B cell (primary cell): ENCODE results near the gene CELF4. TPM values are rescaled to one million over a fixed set of nuclear protein-coding genes. Genes with fewer than 3 reads are reported as not detected.

Source experiments
- ATAC-seq: fragments of 200-7000 bp; cut with Tn5 transposase; one replicate; pipeline ENCODE4 v1.10.0; 2021; ENCODE audit warnings: low read depth, mild to moderate bottlenecking, moderate number of reproducible peaks, moderate library complexity
- CTCF ChIA-PET: fragments of 350-600 bp; sonication (Branson Sonifier 250); formaldehyde crosslinking; loops from one replicate; lab custom pipeline; 2021; ENCODE audit warnings: antibody characterized with exemption, inconsistent platforms; lab: Charles Lee
- POLR2A ChIA-PET: fragments of 350-600 bp; sonication (Branson Sonifier 250); formaldehyde crosslinking; loops from one replicate; lab custom pipeline; 2021; ENCODE audit warnings: antibody characterized with exemption; lab: Charles Lee
- DNase-seq: peaks from one replicate; pipeline ENCODE4 v3.0.0; 2013
- H2AFZ ChIP-seq: 2 replicates; pipeline ENCODE4 v1.6.1; 2012; ENCODE audit warnings: mild to moderate bottlenecking, low read depth, low read length; ENCODE audit not compliant: insufficient read depth, poor library complexity, severe bottlenecking
- H3K27ac ChIP-seq, 2 donors: 1 replicate in 1 of 2; 2 replicates in 1 of 2; pipeline ENCODE4 v1.5.1; 2012 to 2013; ENCODE audit warnings: low read length in 2 of 2, mild to moderate bottlenecking in 2 of 2, moderate library complexity in 1 of 2
- H3K27me3 ChIP-seq, 4 experiments: fragments of 200-600 bp in 1 of 4; sonication (generic) in 1 of 4; replicated peaks in 1 of 4; 1 replicate in 2 of 4; 2 replicates in 2 of 4; pipeline versions ENCODE4 v1.6.1 to v1.7.0; 2013 to 2016; ENCODE audit warnings: low read length in 3 of 4, mild to moderate bottlenecking in 2 of 4, mixed read lengths in 1 of 4, moderate library complexity in 1 of 4; ENCODE audit not compliant: insufficient read depth in 4 of 4, control insufficient read depth in 3 of 4; ENCODE audit errors: control extremely low read depth in 1 of 4
- H3K36me3 ChIP-seq, 2 experiments: replicated peaks in 1 of 2; 1 replicate in 1 of 2; 2 replicates in 1 of 2; pipeline versions ENCODE4 v1.6.1 to v1.7.1; 2013; ENCODE audit warnings: low read length in 1 of 2; ENCODE audit not compliant: insufficient read depth in 2 of 2, control insufficient read depth in 1 of 2; ENCODE audit errors: control extremely low read depth in 1 of 2, extremely low read depth in 1 of 2
- H3K4me1 ChIP-seq, 2 donors: fragments of 200-600 bp in 1 of 2; sonication (generic) in 1 of 2; 1 replicate in 1 of 2; 2 replicates in 1 of 2; pipeline versions ENCODE4 v1.5.1 to v1.6.1; 2013 to 2017; ENCODE audit warnings: low read length in 2 of 2; ENCODE audit not compliant: control insufficient read depth in 2 of 2, insufficient read depth in 2 of 2
- H3K4me2 ChIP-seq: replicated peaks from 2 replicates; pipeline ENCODE3; 2012; ENCODE audit warnings: mild to moderate bottlenecking, low read depth, low read length; ENCODE audit not compliant: poor library complexity, severe bottlenecking
- H3K4me3 ChIP-seq, 5 experiments: fragments of 200-600 bp in 1 of 5; sonication (generic) in 1 of 5; 1 replicate in 3 of 5; 2 replicates in 2 of 5; pipeline versions ENCODE4 v1.5.1 to v1.7.0; 2011 to 2016; ENCODE audit warnings: low read length in 4 of 5, mild to moderate bottlenecking in 4 of 5, low read depth in 2 of 5, control low read depth in 1 of 5, moderate library complexity in 1 of 5; ENCODE audit not compliant: insufficient read depth in 1 of 5; ENCODE audit errors: control extremely low read depth in 1 of 5, extremely low read depth in 1 of 5
- H3K79me2 ChIP-seq: fragments of 200-600 bp; sonication (generic); one replicate; pipeline ENCODE4 v1.6.0; 2016; ENCODE audit warnings: low read length; ENCODE audit not compliant: control insufficient read depth, insufficient read depth
- H3K9ac ChIP-seq: fragments of 200-600 bp; sonication (generic); 2 replicates; pipeline ENCODE4 v1.6.1; 2017; ENCODE audit warnings: mild to moderate bottlenecking, low read length, moderate library complexity
- H3K9me3 ChIP-seq, 3 donors: one replicate each; pipeline versions ENCODE4 v1.6.1 to v1.7.1; 2013; ENCODE audit warnings: low read length in 2 of 3; ENCODE audit not compliant: control insufficient read depth in 2 of 3, insufficient read depth in 1 of 3; ENCODE audit errors: control extremely low read depth in 1 of 3
- H4K20me1 ChIP-seq: 2 replicates; pipeline ENCODE4 v1.6.0; 2012; ENCODE audit warnings: mild to moderate bottlenecking, low read length; ENCODE audit not compliant: insufficient read depth, control insufficient read depth, poor library complexity, severe bottlenecking
- H3K27ac Mint-ChIP-seq: one replicate; pipeline ENCODE4 v1.8.0; 2021; ENCODE audit warnings: mixed read lengths
- H3K27me3 Mint-ChIP-seq: one replicate; pipeline ENCODE4 v1.8.0; 2021; ENCODE audit warnings: mixed read lengths
- H3K4me1 Mint-ChIP-seq: one replicate; pipeline ENCODE4 v1.8.0; 2021; ENCODE audit warnings: mixed read lengths
- H3K4me3 Mint-ChIP-seq: one replicate; pipeline ENCODE4 v1.8.0; 2021; ENCODE audit warnings: mixed read lengths
- H3K9me3 Mint-ChIP-seq: one replicate; pipeline ENCODE4 v1.8.0; 2022; ENCODE audit warnings: mixed read lengths; ENCODE audit not compliant: insufficient read depth
- EZH2 ChIP-seq: IDR thresholded peaks from 2 replicates; pipeline ENCODE4 v1.6.1; 2012; ENCODE audit warnings: borderline replicate concordance, low read depth, mild to moderate bottlenecking, moderate library complexity, low read length; ENCODE audit not compliant: insufficient read depth, poor library complexity, severe bottlenecking
- WGBS: methylation state at CpG from one replicate; pipeline ENCODE4 v1.1.5; 2013; ENCODE audit warnings: missing lambda C conversion rate; ENCODE audit not compliant: insufficient coverage; 5-methylcytosine and 5-hydroxymethylcytosine counted together
- intact Hi-C: fragments of 100-400 bp; cut with micrococcal nuclease; formaldehyde crosslinking; loops from one replicate; pipeline ENCODE4 v1.10.0; 2022
- polyA plus RNA-seq: library from polyadenylated mRNA; depleted of rRNA; stranded (reverse); fragments of >200 nt; gene quantifications from 2 replicates; pipeline ENCODE4 v1.2.3, GENCODE V29; 2012
- total RNA-seq, 2 donors: library from RNA; stranded (reverse); fragments of 120-200 nt in 1 of 2; gene quantifications; 1 replicate in 1 of 2; 2 replicates in 1 of 2; pipeline versions ENCODE4 v1.2.3 to v1.2.4, GENCODE V29; 2013 to 2022
- TF ChIP-seq, protein P1 (sequence below): fragments of 200-600 bp; IDR thresholded peaks from one replicate; pipeline ENCODE4 v1.8.0; 2022; ENCODE audit warnings: antibody characterized with exemption, mild to moderate bottlenecking

The CELF4 gene
- total and polyA plus RNA-seq, 2 donors (not counting 1 experiment from before 2014, with no cell fraction given) = not detected

DNA sequence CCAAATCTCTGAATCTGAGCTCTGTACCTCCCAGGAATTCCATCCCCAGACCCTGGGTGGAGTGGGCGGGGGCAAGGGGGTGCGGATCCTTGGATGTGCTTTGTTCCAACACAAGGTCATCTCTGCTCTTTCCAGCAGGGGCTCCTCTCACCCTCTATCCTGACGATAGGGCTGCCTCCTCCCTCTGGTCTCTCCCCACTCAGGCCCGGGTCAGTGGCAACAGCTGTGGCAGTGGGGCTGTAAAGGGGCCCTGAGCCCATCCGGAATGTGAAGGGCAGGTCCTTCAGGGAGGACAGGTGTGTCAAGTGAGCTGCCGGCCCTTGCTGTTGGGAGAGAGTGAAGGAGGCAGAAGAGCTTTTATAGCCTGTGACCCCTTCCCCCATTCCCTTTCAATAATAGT, 167.8 kb downstream of the CELF4 start:
- H2AFZ ChIP-seq = no peak overlapping the region
- no peak overlapping the region for H3K27ac Mint-ChIP-seq
- CTCF ChIA-PET = interaction anchor here (0.9 kb wide), 2 partner anchors 10 to 15 kb away, joined by 3 read pairs; no protein-coding TSS in a partner anchor
- H3K4me1 ChIP-seq = no peaks in the 10 kb centered on the region
- H3K27me3 Mint-ChIP-seq = peaks cover 19% of the 10 kb centered on the region
- no peak for DNase-seq
- no peaks in the 10 kb centered on the region for H3K36me3 ChIP-seq
- no peaks in the 10 kb centered on the region for H3K79me2 ChIP-seq
- ATAC-seq = no peak
- peaks cover 0 to 4% (median 0%) of the 10 kb centered on the region in 3 donors for H3K9me3 ChIP-seq
- peaks cover 0 to 10% (median 1%) of the 10 kb centered on the region in 4 experiments for H3K27me3 ChIP-seq
- H3K4me2 ChIP-seq = no peak overlapping the region
- 100% methylated on average over 2 of the region's 6 CpGs for WGBS
- no peak overlapping the region for H3K27ac ChIP-seq
- no peak overlapping the region for H3K9ac ChIP-seq
- no peaks in the 10 kb centered on the region for H3K9me3 Mint-ChIP-seq
- POLR2A ChIA-PET = no interaction called here
- H3K4me3 ChIP-seq = no peak overlapping the region
- intact Hi-C loops = no loop called here
- TF ChIP-seq, protein P1, sequence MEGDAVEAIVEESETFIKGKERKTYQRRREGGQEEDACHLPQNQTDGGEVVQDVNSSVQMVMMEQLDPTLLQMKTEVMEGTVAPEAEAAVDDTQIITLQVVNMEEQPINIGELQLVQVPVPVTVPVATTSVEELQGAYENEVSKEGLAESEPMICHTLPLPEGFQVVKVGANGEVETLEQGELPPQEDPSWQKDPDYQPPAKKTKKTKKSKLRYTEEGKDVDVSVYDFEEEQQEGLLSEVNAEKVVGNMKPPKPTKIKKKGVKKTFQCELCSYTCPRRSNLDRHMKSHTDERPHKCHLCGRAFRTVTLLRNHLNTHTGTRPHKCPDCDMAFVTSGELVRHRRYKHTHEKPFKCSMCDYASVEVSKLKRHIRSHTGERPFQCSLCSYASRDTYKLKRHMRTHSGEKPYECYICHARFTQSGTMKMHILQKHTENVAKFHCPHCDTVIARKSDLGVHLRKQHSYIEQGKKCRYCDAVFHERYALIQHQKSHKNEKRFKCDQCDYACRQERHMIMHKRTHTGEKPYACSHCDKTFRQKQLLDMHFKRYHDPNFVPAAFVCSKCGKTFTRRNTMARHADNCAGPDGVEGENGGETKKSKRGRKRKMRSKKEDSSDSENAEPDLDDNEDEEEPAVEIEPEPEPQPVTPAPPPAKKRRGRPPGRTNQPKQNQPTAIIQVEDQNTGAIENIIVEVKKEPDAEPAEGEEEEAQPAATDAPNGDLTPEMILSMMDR = no peak
- no peak for TF ChIP-seq EZH2
- H3K4me1 Mint-ChIP-seq = peaks cover 6% of the 10 kb centered on the region
- H4K20me1 ChIP-seq = no peaks in the 10 kb centered on the region
- H3K4me3 Mint-ChIP-seq = no peak overlapping the region

- DNase-seq (no peak), ATAC-seq (no peak)
- Histone ChIP-seq H3K4me1 (no peaks in the 10 kb centered on the region), H4K20me1 (no peaks in the 10 kb centered on the region), H3K27ac (no peak overlapping the region), H3K27me3 (peaks cover 0 to 12% (median 1%) of the 10 kb centered on the region in 4 experiments), H3K79me2 (no peaks in the 10 kb centered on the region), H3K9ac (no peak overlapping the region), H3K36me3 (no peaks in the 10 kb centered on the region), H3K4me3 (no peak overlapping the region), H2AFZ (no peak overlapping the region), H3K9me3 (peaks cover 0 to 4% (median 0%) of the 10 kb centered on the region in 3 donors), H3K4me2 (no peak overlapping the region)
- no peaks in the 10 kb centered on the region for H3K9me3 Mint-ChIP-seq
- H3K4me3 Mint-ChIP-seq = no peak overlapping the region
- ChIA-PET POLR2A (no interaction called here), CTCF (interaction anchor here (0.9 kb wide), 1 partner anchor 14 kb away, joined by 3 read pairs; no protein-coding TSS in a partner anchor)
- WGBS = 98% methylated on average over 5 of the region's 5 CpGs
- peaks cover 6% of the 10 kb centered on the region for H3K4me1 Mint-ChIP-seq
- peaks cover 26% of the 10 kb centered on the region for H3K27me3 Mint-ChIP-seq
- TF ChIP-seq EZH2 = no peak
- TF ChIP-seq, protein P1 = no peak
- H3K27ac Mint-ChIP-seq = no peak overlapping the region
- intact Hi-C loops = no loop called here
Measured at GRCh38 chr18:37396971-37397720, 168.5 kb downstream of the CELF4 start.
